ENCODE measurements around the gene DNAJB5.

- no peak for TF ChIP-seq CTCF (IDR thresholded peaks at IDR 0.05)
- TF ChIP-seq POLR2A (IDR thresholded peaks at IDR 0.05), result no peak
Measured at GRCh38 chr9:34996181-34996904, 6.8 kb downstream of the DNAJB5 start.
